SH-SY5Y (cell line): ENCODE measurements around the gene EVI2A.

Experiments
- GATA2 ChIP-seq: IDR thresholded peaks from 2 replicates; pipeline ENCODE4 v1.6.1; 2011; ENCODE audit warnings: mild to moderate bottlenecking, low read depth, low read length
- GATA3 ChIP-seq: IDR thresholded peaks from 2 replicates; pipeline ENCODE4 v1.6.1; 2011; ENCODE audit warnings: low read depth, mild to moderate bottlenecking, low read length, moderate library complexity

GRCh38 chr17:31272803-31273202 is 48.6 kb downstream of the EVI2A start:
- TF ChIP-seq GATA3 (no peak), GATA2 (no peak)
